Stomach smooth muscle (tissue), 2 donors: ENCODE data around the gene NPEPL1.
A peak's percentile ranks its signal among the peaks of the same experiment; 100 is the strongest.

Experiments used
- H3K27ac ChIP-seq: one replicate; pipeline ENCODE4 v1.7.0; 2013; ENCODE audit warnings: mild to moderate bottlenecking, low read length, inconsistent platforms
- H3K27me3 ChIP-seq, 2 donors: one replicate each; pipeline ENCODE4 v1.7.0; 2013; ENCODE audit warnings: low read length in 2 of 2; ENCODE audit not compliant: insufficient read depth in 2 of 2, control insufficient read depth in 1 of 2
- H3K36me3 ChIP-seq, 2 donors: one replicate each; pipeline ENCODE4 v1.7.0; 2013; ENCODE audit warnings: low read length in 2 of 2; ENCODE audit not compliant: control insufficient read depth in 2 of 2, insufficient read depth in 2 of 2
- H3K4me1 ChIP-seq: one replicate; pipeline ENCODE4 v1.7.0; 2013; ENCODE audit warnings: low read length; ENCODE audit not compliant: control insufficient read depth, insufficient read depth
- H3K4me3 ChIP-seq, 2 donors: one replicate each; pipeline ENCODE4 v1.7.0; 2013; ENCODE audit warnings: low read length in 2 of 2
- H3K9ac ChIP-seq, 2 donors: one replicate each; pipeline ENCODE4 v1.7.0; 2013; ENCODE audit warnings: low read length in 2 of 2, mild to moderate bottlenecking in 1 of 2
- H3K9me3 ChIP-seq, 2 donors: one replicate each; pipeline ENCODE4 v1.7.0; 2013; ENCODE audit warnings: low read length in 2 of 2; ENCODE audit not compliant: control insufficient read depth in 2 of 2
- donor health status: healthy.
- donor health status: Pancreatic carcinoma.

Gene NPEPL1

GRCh38 chr20:58682656-58683531 is 9.7 kb upstream of the NPEPL1 start:
- Histone ChIP-seq H3K27ac (no peak overlapping the region), H3K9ac (no peak overlapping the region), H3K36me3 (peaks cover 10 to 19% of the 10 kb centered on the region in 2 donors), H3K27me3 (no peaks in the 10 kb centered on the region), H3K4me3 (no peak overlapping the region), H3K9me3 (no peaks in the 10 kb centered on the region), H3K4me1 (no peaks in the 10 kb centered on the region)

GRCh38 chr20:58684291-58684690 is 8.3 kb upstream of the NPEPL1 start:
- Histone ChIP-seq H3K27ac (no peak overlapping the region), H3K4me1 (peaks cover 3% of the 10 kb centered on the region), H3K27me3 (no peaks in the 10 kb centered on the region), H3K4me3 (no peak overlapping the region), H3K36me3 (peaks cover 10 to 15% of the 10 kb centered on the region in 2 donors), H3K9me3 (no peaks in the 10 kb centered on the region), H3K9ac (no peak overlapping the region)

GRCh38 chr20:58685988-58686387 is 6.6 kb upstream of the NPEPL1 start:
- Histone ChIP-seq H3K9me3 (no peaks in the 10 kb centered on the region), H3K9ac (no peak overlapping the region), H3K27ac (no peak overlapping the region)

DNA sequence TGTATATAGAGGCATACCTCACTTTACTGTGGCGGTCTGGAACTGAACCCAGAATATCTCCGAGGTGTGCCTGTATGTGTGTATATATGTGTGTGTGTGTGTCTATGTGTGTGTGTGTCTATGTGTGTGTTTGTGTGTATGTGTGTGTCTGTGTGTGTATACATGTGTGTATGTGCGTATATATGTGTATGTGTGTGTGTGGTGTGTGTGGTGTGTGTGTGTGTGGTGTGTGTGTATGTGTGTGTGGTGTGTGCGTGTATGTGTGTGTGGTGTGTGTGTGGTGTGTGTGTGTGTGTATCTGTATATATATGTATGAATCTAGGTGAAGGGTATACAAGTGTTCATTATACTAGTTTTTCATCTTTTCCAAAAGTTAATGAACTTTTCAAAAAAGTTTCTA is 4.2 kb upstream of the NPEPL1 start:
- no peak overlapping the region for H3K27ac ChIP-seq
- no peak overlapping the region for H3K9ac ChIP-seq
- peaks cover 26% of the 10 kb centered on the region for H3K4me1 ChIP-seq
- no peaks in the 10 kb centered on the region for H3K27me3 ChIP-seq
- peaks cover 0 to 2% of the 10 kb centered on the region in 2 donors for H3K36me3 ChIP-seq
- H3K4me3 ChIP-seq: no peak overlapping the region
- H3K9me3 ChIP-seq: no peaks in the 10 kb centered on the region

More at GRCh38 chr20:58685988-58686387, 6.6 kb upstream of the NPEPL1 start:
- H3K4me3 ChIP-seq: no peak overlapping the region
- H3K4me1 ChIP-seq: peaks cover 12% of the 10 kb centered on the region
- H3K36me3 ChIP-seq: peaks cover 0 to 6% of the 10 kb centered on the region in 2 donors
- H3K27me3 ChIP-seq: no peaks in the 10 kb centered on the region

- Histone ChIP-seq H3K27ac (no peak overlapping the region), H3K27me3 (no peaks in the 10 kb centered on the region), H3K4me3 (no peak overlapping the region), H3K9ac (no peak overlapping the region), H3K36me3 (peaks cover 0 to 2% of the 10 kb centered on the region in 2 donors), H3K4me1 (peaks cover 31% of the 10 kb centered on the region), H3K9me3 (no peaks in the 10 kb centered on the region)
These were observed 3.8 kb upstream of the NPEPL1 start for GRCh38 chr20:58688840-58689239.

DNA sequence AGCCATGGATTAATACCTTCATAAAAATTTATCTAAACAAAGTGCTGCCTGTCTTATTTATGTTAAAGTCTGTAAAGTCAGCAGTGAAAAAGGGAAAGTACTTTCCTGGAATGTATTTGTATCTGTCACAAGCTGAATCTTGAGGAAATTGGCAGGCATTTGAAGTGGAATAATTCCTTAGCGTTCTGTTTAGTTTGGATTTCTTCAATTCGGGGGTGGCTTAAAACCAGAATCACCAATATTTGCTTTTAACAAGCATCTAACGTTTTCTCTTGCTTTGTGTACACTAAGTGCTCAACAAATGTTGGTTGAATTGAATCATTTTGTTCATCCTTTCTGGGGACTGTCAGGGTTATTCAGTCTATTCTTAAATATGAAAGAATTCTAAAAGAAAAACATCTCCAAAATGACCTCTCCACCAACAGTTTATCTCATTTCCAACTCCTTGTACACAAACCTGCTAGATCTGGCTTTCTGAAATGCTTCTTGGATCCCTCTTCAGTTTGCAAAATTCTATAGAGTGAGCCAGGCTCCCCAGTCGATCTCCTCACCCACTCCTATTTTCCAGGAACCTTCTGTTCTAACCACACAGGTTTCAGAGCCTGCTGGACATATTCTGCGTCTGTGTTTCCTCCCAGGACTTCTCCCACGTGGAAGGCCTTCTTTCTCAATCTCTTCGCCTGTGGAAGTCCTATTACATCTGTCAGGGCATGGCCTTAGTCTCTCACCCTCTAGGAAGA is 2.0 kb upstream of the NPEPL1 start:
- H3K4me1 ChIP-seq: peaks cover 40% of the 10 kb centered on the region
- H3K4me3 ChIP-seq: no peak overlapping the region
- no peaks in the 10 kb centered on the region for H3K27me3 ChIP-seq
- H3K27ac ChIP-seq: peak overlapping the region; percentile 89
- H3K9ac ChIP-seq: peak overlapping the region; percentile 2 to 75
- no peaks in the 10 kb centered on the region for H3K9me3 ChIP-seq
- peaks cover 6 to 8% of the 10 kb centered on the region in 2 donors for H3K36me3 ChIP-seq

- Histone ChIP-seq H3K36me3 (peaks cover 16 to 19% of the 10 kb centered on the region in 2 donors), H3K9me3 (no peaks in the 10 kb centered on the region), H3K27me3 (no peaks in the 10 kb centered on the region), H3K9ac (peak overlapping the region; percentile 80 to 89), H3K4me1 (peaks cover 40% of the 10 kb centered on the region), H3K27ac (peak overlapping the region; percentile 89), H3K4me3 (peak overlapping the region in 1 of 2 donors; percentile 49)
These were observed 624 bp upstream of the NPEPL1 start for GRCh38 chr20:58691773-58692578.

DNA sequence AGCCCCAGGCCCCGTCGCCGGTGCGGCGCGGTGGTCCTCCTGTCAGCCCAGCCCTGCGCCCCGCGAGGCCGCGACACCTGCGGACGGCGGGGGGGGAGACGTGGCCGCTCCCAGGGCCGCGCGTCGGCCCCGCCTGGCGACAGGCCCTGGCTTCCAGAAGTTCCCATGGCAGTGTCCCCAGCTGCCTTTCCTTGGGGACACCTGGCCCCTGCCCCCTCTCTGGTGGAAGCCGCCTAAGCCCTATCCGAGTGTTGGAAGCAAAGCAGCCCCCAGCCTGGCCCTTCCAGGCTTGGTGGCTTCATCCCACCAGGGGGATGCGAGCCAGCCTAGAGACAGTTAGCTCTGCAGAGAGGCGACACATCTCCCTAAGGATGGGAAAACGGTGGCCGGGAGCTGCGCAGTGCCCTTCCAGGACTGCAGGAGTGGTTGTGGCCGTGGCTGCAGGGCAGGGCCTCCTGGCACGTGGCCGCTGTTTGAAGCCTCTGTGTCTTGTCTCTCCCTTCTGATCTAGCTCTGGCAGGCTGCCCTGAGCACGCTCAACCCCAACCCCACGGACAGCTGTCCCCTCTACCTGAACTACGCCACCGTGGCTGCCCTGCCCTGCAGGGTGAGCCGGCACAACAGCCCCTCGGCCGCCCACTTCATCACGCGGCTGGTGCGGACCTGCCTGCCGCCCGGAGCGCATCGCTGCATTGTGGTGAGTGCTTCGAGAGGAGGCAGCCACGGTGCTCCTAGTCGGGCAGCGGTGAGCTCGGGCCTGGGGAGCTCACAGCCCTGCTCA is 816 bp downstream of the NPEPL1 start:
- H3K27me3 ChIP-seq: no peaks in the 10 kb centered on the region
- peak overlapping the region; percentile 76 to 86 for H3K9ac ChIP-seq
- H3K36me3 ChIP-seq: peaks cover 26 to 27% of the 10 kb centered on the region in 2 donors
- H3K9me3 ChIP-seq: no peaks in the 10 kb centered on the region
- peak overlapping the region; percentile 46 for H3K27ac ChIP-seq
- H3K4me1 ChIP-seq: peaks cover 42% of the 10 kb centered on the region
- peak overlapping the region; percentile 52 to 73 for H3K4me3 ChIP-seq

GRCh38 chr20:58694241-58695083 is 1.9 kb downstream of the NPEPL1 start:
- H3K27me3 ChIP-seq: no peaks in the 10 kb centered on the region
- H3K27ac ChIP-seq: no peak overlapping the region
- H3K4me1 ChIP-seq: peaks cover 38% of the 10 kb centered on the region
- H3K4me3 ChIP-seq: peak overlapping the region in 1 of 2 donors; percentile 73
- no peaks in the 10 kb centered on the region for H3K9me3 ChIP-seq
- no peak overlapping the region for H3K9ac ChIP-seq
- peaks cover 31 to 34% of the 10 kb centered on the region in 2 donors for H3K36me3 ChIP-seq
